ENCODE results near the gene CHFR.

GRCh38 chr12:132835076-132836025, 52.1 kb downstream of the CHFR start:
- no peak for TF ChIP-seq CTCF (IDR thresholded peaks at IDR 0.05; ENCODE audit: extremely low read depth in 1 of 2, insufficient read depth in 1 of 2, low read depth in 1 of 2, low read length in 2 of 2)
- no peak for TF ChIP-seq GATA2 (IDR thresholded peaks at IDR 0.05; ENCODE audit: insufficient read depth, insufficient read length, low read depth, low read length)
- TF ChIP-seq POLR2A (IDR thresholded peaks at IDR 0.05; ENCODE audit: low read depth, low read length) = no peak
- no peak for TF ChIP-seq POLR2AphosphoS5 (IDR thresholded peaks at IDR 0.05; ENCODE audit: insufficient read depth, low read depth, low read length)
